ENCODE measurements around the gene CCR1.
A peak's percentile ranks its signal among the peaks of the same experiment; 100 is the strongest.

The CCR1 gene

DNA sequence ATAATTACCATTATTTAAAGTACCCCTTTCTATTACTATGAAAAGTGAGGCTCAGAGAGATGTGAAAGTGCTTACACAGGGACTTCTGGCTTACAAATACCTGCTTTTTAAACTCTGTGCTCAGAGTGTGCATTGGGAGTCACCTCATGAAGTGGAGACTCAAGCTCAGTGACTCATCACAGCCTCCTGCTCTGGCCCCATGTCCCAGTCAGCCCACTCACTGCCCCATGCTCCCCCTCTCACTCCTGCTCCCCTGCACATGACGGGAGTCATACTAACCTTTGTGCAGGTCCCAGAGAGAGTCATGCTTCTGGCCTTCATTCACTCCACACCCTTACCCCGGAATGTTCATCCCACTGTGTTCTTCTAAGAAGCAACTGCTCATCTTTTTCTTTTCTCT lies 20.2 kb downstream of the CCR1 start:
- DNase-seq (ENCODE audit: low spot score), result peak; percentile 43
- in situ Hi-C loops (cut with MboI; ENCODE audit: low sequenced_read_pairs, unreplicated experiment), result loop anchor here (10.0 kb wide), 1 partner anchor 93 kb away; no protein-coding TSS in a partner anchor

DNA sequence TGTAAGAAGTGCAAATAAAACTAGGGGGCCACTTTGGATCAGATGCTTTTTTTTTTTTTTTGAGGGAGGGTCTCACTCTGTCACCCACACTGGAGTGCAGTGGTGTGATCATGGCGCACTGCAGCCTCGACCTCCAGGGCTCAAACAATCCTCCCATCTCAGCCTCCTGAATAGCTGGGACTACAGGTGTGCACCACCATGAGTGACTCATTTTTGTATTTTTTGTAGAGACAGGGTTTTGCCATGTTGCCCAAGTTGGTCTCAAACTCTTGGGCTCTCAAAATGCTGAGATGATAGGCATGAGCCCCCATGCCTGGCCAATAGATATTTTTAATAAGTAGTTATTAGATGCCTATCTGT lies 20.8 kb downstream of the CCR1 start:
- TF ChIP-seq, protein P1, sequence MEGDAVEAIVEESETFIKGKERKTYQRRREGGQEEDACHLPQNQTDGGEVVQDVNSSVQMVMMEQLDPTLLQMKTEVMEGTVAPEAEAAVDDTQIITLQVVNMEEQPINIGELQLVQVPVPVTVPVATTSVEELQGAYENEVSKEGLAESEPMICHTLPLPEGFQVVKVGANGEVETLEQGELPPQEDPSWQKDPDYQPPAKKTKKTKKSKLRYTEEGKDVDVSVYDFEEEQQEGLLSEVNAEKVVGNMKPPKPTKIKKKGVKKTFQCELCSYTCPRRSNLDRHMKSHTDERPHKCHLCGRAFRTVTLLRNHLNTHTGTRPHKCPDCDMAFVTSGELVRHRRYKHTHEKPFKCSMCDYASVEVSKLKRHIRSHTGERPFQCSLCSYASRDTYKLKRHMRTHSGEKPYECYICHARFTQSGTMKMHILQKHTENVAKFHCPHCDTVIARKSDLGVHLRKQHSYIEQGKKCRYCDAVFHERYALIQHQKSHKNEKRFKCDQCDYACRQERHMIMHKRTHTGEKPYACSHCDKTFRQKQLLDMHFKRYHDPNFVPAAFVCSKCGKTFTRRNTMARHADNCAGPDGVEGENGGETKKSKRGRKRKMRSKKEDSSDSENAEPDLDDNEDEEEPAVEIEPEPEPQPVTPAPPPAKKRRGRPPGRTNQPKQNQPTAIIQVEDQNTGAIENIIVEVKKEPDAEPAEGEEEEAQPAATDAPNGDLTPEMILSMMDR (IDR thresholded peaks at IDR 0.05; ENCODE audit: borderline replicate concordance, control extremely low read depth, extremely low read depth, insufficient read depth, missing control alignments), result no peak
- in situ Hi-C loops (cut with MboI; ENCODE audit: low sequenced_read_pairs, unreplicated experiment), result loop anchor here (10.0 kb wide), 1 partner anchor 93 kb away; no protein-coding TSS in a partner anchor
- DNase-seq (ENCODE audit: low spot score), result no peak

More for the DNA sequence above, 20.2 kb downstream of the CCR1 start:
- TF ChIP-seq, protein P1 (IDR thresholded peaks at IDR 0.05; ENCODE audit: borderline replicate concordance, control extremely low read depth, extremely low read depth, insufficient read depth, missing control alignments), result no peak

DNA sequence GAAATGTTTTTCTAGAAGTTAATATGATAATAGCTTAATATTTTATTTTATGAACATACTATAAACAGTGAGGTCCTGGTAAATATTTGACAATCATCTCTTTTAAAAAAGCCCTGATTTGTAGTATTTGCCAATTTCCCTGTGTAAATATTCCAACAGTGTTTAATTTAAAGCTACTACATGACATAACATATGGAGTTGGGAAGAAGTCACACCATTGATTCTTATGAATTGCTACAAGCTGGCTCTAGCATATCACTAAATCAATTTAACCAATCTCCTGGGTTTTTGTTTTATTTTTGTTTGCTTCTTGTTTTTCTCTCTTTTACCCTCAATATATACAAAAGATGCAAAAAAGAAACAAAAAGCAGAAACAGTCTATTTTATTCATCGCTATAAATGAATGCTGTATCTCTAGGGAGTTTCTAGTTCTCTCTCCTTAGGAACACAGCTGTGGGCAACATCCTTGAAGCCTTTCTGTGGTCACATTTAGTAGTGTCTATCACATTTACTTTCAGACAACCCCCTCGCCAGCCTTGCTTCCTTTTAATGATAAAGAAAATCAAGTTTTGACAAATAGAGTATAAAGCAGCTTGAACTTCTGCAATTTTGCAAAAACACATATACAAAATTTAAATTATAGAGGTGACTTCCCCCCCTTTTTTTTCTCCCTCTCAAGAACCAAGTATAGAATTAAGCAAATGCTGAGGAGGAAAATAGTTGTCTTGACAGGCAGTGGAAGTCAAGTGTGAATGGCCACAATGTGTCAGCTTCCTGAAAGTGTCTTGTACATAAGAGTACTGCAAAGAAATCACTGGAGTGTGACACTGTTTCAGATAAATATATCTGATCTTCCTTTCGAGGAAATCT lies 21.4 kb downstream of the CCR1 start:
- peak; percentile 63 for DNase-seq (ENCODE audit: low spot score)
- in situ Hi-C loops (cut with MboI; ENCODE audit: low sequenced_read_pairs, unreplicated experiment), result loop anchor here (10.0 kb wide), 1 partner anchor 92 kb away; no protein-coding TSS in a partner anchor

DNA sequence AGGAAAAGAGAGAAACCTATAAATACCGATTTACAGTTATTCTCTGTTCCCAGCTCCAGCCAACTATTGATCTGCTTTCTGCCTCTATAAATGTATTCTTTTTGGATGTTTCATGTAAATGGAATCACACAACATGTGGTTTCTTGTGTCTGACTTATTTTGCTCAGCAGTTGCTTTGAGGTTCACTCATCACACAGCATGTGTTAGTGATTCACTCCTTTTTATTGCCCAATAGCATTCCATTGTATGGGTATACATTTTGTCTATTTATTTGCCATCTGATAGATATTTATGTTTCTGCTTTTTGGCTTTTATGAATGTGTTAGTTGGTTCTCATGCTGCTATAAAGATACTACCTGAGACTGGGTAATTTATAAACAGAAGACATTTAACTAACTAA lies 23.6 kb downstream of the CCR1 start:
- TF ChIP-seq, protein P1 (IDR thresholded peaks at IDR 0.05; ENCODE audit: borderline replicate concordance, control extremely low read depth, extremely low read depth, insufficient read depth, missing control alignments), result no peak
- no peak for DNase-seq (ENCODE audit: low spot score)
- in situ Hi-C loops (cut with MboI; ENCODE audit: low sequenced_read_pairs, unreplicated experiment), result loop anchor here (10.0 kb wide), 1 partner anchor 90 kb away; no protein-coding TSS in a partner anchor

More for the DNA sequence above, 21.4 kb downstream of the CCR1 start:
- TF ChIP-seq, protein P1 (IDR thresholded peaks at IDR 0.05; ENCODE audit: borderline replicate concordance, control extremely low read depth, extremely low read depth, insufficient read depth, missing control alignments), result no peak

DNA sequence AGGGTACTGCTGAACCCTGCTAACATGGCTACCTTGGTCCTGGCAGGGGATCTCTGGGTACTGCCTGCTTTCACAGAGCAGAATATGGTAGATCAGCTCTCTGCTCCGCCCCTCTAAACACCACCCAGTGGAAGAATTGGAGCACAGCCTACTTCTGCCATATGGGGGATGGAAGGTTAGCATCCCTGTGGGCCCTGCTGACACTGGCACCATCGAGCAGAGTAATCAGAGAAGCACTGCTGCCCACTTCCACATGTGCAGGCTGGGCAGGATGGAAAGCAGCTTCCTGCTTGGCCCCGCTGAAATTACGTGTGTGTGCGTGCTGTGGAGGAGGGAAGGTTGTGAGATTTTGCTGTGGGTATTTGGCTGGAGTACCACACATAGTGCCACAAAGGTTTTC lies 24.8 kb downstream of the CCR1 start:
- in situ Hi-C loops (cut with MboI; ENCODE audit: low sequenced_read_pairs, unreplicated experiment), result loop anchor here (10.0 kb wide), 1 partner anchor 89 kb away; no protein-coding TSS in a partner anchor
- TF ChIP-seq, protein P1 (IDR thresholded peaks at IDR 0.05; ENCODE audit: borderline replicate concordance, control extremely low read depth, extremely low read depth, insufficient read depth, missing control alignments), result no peak
- DNase-seq (ENCODE audit: low spot score), result no peak

DNA sequence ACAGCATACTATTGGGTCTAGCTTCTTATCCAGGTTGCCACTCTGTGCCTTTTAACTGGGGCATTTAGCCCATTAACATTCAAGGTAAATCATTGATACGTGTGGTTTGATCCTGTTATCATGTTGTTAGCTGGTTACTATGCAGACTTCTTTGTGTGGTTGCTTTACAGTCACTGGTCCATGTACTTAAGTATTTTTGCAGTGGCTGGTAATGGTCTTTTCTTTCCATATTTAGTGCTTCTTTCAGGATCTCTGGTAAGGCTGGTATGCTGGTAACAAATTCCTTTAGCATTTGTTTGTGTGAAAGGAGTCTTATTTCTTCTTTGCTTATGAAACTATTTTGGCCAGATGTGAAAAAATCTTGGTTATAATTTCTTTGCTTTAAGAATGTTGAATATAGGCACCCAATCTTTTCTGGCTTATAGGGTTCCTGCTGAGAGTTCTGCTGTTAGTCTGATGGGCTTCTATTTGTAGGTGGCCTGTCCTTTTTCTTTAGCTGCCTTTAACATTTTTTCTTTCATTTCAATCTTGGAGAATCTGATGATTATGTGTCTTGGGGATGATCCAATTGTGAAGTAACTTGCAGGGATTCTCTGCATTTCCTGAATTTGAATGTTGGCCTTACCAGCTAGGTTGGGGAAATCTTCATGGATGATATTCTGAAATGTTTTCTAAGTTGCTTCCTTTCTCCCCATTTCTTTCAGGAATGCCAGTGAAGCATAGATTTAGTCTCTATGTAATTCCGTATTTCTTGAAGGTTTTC lies 39.3 kb downstream of the CCR1 start:
- TF ChIP-seq, protein P1 (IDR thresholded peaks at IDR 0.05; ENCODE audit: borderline replicate concordance, control extremely low read depth, extremely low read depth, insufficient read depth, missing control alignments), result no peak
- in situ Hi-C loops (cut with MboI; ENCODE audit: low sequenced_read_pairs, unreplicated experiment), result no loop called here
- no peak for DNase-seq (ENCODE audit: low spot score)

All from GM13976 (cell line).